Measurements from ENCODE around the gene CAPN14.

GRCh38 chr2:31216734-31217133 lies 581 bp downstream of the CAPN14 start:
- no peak for TF ChIP-seq POLR2AphosphoS5 (IDR thresholded peaks at IDR 0.05; ENCODE audit: low read depth, low read length)
- no peak for TF ChIP-seq TAF1 (IDR thresholded peaks at IDR 0.05; ENCODE audit: borderline replicate concordance, low read depth, low read length)
- TF ChIP-seq POLR2A (IDR thresholded peaks at IDR 0.05; ENCODE audit: low read depth, low read length), result no peak

Measured in GM12892 (cell line).